GM12874 (cell line): ENCODE results near the gene MATN1.

Experiments
- TF ChIP-seq, protein P1 (sequence below): IDR thresholded peaks from 2 replicates; pipeline ENCODE4 v1.5.1; 2011; ENCODE audit warnings: low read depth, mild to moderate bottlenecking, control low read depth, low read length, moderate library complexity; ENCODE audit not compliant: insufficient read depth

MATN1 gene

DNA sequence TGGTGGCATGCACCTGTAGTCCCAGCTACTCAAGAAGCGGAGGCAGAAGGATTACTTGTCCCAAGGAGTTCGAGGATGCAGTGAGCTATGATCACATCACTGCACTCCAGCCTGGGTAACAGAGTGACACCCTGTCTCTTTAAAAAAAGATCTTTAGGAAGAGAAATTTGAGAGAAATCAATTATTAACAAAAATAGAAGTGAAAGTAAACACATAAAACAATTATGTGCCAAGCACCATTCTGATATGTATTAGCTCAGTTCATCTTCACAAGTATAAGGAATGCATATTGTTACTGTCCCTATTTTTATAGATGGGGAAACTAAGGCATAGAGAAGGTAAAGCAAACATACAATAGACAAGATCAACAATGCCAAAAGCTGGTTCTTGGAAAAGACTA lies 48.1 kb downstream of the MATN1 start:
- TF ChIP-seq, protein P1, sequence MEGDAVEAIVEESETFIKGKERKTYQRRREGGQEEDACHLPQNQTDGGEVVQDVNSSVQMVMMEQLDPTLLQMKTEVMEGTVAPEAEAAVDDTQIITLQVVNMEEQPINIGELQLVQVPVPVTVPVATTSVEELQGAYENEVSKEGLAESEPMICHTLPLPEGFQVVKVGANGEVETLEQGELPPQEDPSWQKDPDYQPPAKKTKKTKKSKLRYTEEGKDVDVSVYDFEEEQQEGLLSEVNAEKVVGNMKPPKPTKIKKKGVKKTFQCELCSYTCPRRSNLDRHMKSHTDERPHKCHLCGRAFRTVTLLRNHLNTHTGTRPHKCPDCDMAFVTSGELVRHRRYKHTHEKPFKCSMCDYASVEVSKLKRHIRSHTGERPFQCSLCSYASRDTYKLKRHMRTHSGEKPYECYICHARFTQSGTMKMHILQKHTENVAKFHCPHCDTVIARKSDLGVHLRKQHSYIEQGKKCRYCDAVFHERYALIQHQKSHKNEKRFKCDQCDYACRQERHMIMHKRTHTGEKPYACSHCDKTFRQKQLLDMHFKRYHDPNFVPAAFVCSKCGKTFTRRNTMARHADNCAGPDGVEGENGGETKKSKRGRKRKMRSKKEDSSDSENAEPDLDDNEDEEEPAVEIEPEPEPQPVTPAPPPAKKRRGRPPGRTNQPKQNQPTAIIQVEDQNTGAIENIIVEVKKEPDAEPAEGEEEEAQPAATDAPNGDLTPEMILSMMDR: no peak

DNA sequence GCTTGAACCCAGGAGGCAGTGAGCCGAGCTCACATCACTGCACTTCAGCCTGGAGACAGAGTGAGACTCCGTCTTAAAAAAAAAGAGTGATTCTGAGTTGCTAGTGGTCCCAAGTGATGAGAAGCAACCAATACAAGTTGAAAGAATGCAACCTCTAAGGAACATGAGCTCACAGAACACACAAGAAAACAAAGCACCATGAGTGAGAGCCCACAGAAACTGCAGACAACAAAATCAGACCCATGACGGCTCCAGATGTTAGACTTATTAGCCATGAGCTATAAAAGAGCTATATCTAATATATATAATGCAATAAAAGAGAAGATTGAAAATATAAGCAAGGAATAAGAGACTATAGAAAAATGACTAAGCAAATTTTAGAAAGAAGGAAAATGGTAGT lies 50.0 kb downstream of the MATN1 start:
- TF ChIP-seq, protein P1: no peak

DNA sequence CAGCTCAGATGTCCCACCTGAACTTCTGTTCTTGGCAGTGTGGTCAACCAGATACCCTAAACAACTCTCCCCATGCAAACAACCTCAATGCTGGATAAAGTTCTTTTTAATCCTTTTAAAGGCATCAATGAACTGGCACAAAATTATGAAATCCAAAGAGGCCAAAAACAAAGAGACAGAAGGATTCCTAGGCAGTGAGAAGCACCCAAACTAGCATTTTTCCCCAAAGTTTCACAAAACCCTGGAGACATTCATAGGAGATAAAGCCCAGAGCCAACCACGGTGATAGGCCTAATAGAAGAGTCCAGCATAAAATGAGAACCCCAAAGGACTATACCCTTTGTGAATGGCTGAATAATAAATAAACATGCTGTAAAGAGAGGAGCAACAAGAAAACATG lies 50.7 kb downstream of the MATN1 start:
- TF ChIP-seq, protein P1: no peak

DNA sequence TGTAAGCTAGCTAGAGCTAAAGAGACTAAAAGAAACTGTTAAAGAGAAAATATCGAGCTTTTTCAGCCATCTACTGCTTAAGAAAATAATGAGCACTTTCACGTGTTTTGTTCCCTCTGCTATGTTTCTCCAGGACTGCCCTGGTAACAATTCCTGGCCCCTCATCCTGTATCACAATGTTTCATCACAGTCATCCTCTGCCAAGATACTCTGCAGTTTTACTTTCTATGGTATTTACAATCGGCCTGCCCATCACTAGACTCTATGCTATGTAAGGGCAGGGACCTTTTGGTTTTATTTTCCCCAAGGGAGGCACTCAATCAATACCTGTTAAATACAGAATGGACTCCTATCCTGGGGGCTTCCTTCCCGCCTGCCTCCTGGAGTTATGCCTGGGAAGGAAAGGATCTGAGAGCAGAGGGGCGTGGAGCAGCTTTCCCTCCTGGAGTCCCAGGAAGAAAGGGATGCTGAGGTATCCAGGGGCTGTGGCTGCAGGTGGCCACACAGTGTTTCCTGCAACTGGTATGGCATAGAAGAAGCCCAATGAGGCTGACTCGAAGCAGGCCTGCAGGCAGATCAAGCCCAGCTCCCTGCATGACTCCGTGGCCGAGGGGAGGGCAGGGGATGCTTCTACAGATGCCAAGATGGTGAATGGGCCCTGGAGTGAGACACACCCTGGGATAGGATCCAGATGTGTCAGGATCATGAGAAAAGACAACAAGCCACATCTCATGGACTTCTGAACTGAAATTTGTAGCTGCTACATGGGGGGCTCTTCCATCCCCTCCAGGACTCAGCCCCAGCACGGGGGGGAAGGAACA lies 52.9 kb downstream of the MATN1 start:
- TF ChIP-seq, protein P1: no peak

DNA sequence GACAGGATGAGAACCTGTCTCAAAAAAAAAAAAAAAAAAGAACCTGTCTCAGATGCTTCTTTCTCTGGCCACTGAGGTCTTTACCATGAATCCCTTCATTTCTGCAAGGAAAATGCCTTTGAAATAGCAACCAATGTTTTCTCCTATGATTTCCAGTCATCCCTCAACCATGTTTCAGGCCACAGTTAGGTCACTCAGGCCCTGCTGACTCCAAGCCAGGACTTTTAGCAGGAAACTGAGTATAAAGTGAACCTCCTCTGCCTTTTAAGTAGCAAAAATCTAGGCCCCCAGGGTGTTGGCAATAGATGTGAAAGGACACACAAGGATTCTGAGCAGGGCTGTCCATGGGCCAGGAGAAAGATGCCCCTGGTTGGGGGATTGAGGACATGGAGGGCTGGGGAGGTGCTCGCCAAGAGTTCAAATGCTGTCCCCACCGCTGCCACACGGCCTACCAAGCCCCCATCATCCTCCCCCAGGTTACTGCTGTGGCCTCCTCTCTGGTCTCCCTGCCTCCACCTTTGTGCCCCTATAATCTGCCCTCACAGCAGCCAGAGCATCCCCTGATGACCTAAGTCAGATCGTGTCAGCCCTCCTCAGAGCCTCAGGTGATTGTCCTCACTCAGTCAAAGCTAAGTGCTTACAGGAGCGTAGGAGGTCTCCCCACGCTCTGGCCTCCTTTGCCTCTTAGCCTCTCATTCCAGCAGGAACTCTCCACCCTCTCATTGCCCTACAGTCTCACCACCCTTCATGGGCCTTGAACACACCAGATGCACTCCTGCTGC lies 54.6 kb downstream of the MATN1 start:
- TF ChIP-seq, protein P1: no peak

DNA sequence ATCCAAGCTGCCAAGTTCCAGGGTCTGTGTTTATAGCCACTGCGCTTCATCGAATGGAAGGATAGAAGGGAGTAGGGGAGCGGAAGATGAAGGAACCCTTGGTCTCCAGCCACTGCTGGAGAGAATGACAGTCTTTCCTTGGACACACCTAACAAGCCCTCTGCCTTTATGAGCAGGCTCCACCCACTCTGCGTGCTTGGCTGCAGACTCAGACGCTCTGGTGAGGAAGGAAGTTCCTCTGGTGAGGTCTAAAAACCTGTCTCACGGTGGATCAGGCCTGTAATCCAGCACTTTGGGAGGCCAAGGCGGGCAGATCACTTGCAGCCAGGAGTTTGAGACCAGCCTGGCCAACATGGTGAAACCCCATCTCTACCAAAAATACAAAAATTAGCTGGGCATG lies 55.4 kb downstream of the MATN1 start:
- TF ChIP-seq, protein P1: no peak

DNA sequence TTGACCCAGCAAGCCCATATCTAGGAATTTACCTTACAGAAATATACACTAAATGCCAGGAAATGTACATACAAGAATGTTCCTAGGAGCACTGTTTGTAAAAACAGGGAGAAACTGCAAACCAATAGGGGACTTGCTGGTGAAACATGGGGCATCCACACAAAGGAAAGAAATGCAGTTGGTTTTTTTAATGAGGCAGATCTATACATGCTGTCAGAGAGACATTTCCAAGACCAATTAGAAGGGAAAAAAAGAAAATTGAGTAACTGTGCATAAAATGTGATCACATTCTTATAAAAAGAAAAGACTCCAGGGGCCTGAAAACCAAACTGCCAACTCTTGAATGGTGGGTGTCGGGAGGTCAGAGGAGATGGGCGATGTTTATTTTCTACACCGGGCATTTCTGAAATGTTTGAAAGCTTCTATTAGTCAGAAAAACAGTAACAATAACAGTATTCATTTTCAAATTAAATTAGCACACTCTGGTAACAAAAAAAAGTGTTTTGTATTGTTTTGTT lies 56.6 kb downstream of the MATN1 start:
- TF ChIP-seq, protein P1: no peak
